ENCODE results near the gene RPL7A.

DNA sequence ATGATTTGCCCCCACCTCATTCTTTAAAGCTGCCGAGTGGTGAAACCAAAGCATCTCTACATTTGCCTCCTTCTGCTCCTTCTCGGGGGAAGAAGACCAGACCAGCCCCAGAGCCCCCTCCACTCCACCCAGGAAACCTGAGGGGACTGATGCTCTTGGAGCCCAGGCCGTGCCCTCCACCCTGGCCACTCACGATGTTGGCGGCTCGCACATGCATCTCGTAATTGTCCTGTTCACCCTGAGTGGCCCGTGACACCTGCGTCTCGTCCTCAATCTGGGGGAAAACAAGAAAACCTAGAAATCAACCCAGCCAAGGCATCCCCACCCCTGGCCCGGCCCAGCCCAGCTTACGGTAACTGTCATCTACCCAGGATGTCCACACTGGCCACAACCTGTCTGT is 3.0 kb upstream of the RPL7A start:
- TF ChIP-seq, protein P1, sequence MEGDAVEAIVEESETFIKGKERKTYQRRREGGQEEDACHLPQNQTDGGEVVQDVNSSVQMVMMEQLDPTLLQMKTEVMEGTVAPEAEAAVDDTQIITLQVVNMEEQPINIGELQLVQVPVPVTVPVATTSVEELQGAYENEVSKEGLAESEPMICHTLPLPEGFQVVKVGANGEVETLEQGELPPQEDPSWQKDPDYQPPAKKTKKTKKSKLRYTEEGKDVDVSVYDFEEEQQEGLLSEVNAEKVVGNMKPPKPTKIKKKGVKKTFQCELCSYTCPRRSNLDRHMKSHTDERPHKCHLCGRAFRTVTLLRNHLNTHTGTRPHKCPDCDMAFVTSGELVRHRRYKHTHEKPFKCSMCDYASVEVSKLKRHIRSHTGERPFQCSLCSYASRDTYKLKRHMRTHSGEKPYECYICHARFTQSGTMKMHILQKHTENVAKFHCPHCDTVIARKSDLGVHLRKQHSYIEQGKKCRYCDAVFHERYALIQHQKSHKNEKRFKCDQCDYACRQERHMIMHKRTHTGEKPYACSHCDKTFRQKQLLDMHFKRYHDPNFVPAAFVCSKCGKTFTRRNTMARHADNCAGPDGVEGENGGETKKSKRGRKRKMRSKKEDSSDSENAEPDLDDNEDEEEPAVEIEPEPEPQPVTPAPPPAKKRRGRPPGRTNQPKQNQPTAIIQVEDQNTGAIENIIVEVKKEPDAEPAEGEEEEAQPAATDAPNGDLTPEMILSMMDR (conservative IDR thresholded peaks at IDR 0.05; ENCODE audit: low read depth, low read length), result no peak
- no peak for TF ChIP-seq EZH2 (IDR thresholded peaks at IDR 0.05; ENCODE audit: borderline replicate concordance, low read depth, low read length, poor library complexity, severe bottlenecking)
